Body of pancreas (tissue), 4 donors: Measurements from ENCODE around the gene SPIRE2.

ENCODE experiments used
- POLR2A ChIP-seq, 3 donors: fragments of 450-650 bp; IDR thresholded peaks; one replicate each; pipeline ENCODE4 v1.6.1; 2016; ENCODE audit warnings: antibody characterized with exemption in 3 of 3, mild to moderate bottlenecking in 2 of 3
- TF ChIP-seq, protein P1 (sequence below), 7 experiments: fragments of 450-650 bp in 4 of 7; fragments of 200-600 bp in 3 of 7; sonication (generic) in 3 of 7; IDR thresholded peaks; one replicate each; pipeline ENCODE4 v1.5.1; 2016 to 2019; ENCODE audit warnings: antibody characterized with exemption in 7 of 7

DNA sequence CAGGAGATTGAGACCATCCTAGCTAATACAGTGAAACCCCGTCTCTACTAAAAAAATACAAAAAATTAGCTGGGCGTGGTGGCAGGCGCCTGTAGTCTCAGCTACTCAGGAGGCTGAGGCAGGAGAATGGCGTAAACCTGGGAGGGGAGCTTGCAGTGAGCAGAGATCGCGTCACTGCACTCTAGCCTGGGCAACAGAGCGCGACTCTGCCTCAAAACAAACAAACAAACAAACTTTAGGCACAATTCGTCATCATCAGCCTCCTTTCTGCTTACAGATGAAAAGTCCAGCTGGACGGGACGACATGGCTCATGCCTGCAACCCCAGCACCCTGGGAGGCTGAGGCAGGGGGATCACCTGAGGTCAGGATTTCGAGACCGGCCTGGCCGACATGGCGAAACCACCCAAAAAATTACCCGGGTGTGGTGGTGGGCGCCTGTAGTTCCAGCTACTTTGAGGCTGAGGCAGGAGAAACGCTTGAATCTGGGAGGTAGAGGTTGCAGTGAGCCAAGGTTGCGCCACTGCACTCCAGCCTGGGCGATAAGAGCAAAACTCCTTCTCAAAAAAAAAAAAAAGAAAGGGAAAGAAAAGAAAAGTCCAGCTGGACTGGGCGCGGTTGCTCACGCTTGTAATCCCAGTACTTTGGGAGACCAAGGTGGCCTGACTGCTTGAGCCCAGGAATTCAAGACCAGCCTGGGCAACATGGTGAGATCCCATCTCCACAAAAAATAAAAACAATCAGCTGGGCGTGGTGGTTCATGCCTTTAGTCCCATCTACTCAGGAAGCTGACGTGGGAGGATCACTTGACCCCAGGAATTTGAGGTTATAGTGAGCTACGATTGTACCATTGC is 1.5 kb upstream of the SPIRE2 start:
- TF ChIP-seq POLR2A (IDR thresholded peaks at IDR 0.05): no peak
- TF ChIP-seq, protein P1, sequence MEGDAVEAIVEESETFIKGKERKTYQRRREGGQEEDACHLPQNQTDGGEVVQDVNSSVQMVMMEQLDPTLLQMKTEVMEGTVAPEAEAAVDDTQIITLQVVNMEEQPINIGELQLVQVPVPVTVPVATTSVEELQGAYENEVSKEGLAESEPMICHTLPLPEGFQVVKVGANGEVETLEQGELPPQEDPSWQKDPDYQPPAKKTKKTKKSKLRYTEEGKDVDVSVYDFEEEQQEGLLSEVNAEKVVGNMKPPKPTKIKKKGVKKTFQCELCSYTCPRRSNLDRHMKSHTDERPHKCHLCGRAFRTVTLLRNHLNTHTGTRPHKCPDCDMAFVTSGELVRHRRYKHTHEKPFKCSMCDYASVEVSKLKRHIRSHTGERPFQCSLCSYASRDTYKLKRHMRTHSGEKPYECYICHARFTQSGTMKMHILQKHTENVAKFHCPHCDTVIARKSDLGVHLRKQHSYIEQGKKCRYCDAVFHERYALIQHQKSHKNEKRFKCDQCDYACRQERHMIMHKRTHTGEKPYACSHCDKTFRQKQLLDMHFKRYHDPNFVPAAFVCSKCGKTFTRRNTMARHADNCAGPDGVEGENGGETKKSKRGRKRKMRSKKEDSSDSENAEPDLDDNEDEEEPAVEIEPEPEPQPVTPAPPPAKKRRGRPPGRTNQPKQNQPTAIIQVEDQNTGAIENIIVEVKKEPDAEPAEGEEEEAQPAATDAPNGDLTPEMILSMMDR (IDR thresholded peaks at IDR 0.05): no peak
